Stimulated activated memory B cell treated with anti-CD40 and anti-IgM and Interleukin-4, amounts not matched to agents 10 μg/mL and 1 μg/mL and 100 μg/mL, for 72 hours (primary cell): ENCODE results near the gene HS3ST1.

Experiments used
- ATAC-seq: fragments of 150-1000 bp; cut with Tn5 transposase; 2 replicates; pipeline ENCODE4 v1.10.0; 2021
- H3K27ac Mint-ChIP-seq: one replicate; pipeline ENCODE4 v1.8.0; 2022; ENCODE audit warnings: mild to moderate bottlenecking, mixed read lengths
- H3K27me3 Mint-ChIP-seq: one replicate; pipeline ENCODE4 v1.8.0; 2022; ENCODE audit warnings: mixed read lengths
- H3K36me3 Mint-ChIP-seq: one replicate; pipeline ENCODE4 v1.8.0; 2022; ENCODE audit warnings: mixed read lengths
- H3K4me1 Mint-ChIP-seq: one replicate; pipeline ENCODE4 v1.8.0; 2022; ENCODE audit warnings: mixed read lengths
- H3K4me3 Mint-ChIP-seq: one replicate; pipeline ENCODE4 v1.8.0; 2022; ENCODE audit warnings: mild to moderate bottlenecking, moderate library complexity, mixed read lengths
- H3K9me3 Mint-ChIP-seq: one replicate; pipeline ENCODE4 v1.8.0; 2022; ENCODE audit warnings: mixed read lengths

HS3ST1 gene

DNA sequence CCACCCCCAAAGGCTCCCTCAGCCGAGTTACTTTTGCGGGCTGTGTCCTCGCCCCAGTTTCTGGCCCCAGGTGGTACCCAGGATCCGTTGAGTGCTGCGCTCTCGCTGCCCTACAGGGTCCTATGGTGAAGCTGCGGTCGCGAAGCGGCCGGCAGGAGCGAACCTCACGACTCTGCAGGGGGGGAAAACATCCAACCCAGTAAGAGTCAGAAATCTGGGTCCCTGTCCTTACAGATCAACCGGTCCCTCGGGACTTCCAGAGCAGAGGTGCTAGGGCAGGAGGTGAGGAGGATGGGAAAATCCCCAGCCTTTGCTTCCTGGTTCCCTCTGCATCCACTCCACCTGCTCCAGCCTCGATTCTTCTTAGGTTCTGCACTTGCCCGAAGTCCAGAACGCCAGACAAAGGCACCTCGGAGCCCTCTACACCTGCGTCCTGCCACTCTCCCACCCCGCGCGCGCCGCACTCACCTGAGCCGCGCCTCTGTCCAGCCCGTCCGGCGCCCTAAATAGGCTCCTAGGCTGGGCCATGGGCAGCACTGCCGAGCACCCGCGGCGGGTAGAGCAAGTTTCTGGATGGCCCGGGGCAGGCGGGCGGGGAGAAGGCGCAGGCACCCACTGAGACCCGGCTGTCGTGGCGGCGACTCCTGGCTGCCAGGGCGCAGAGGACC lies at the start of gene HS3ST1:
Gene HS3ST1 (minus strand): TSS at position 664 of the 668 bp plus-strand sequence. CDS start 28,889 bp downstream, outside the sequence.
- Mint-ChIP-seq H3K27ac (peak within 1 kb of the TSS; percentile 87), H3K36me3 (peaks cover 4% of the 10 kb centered on the region), H3K27me3 (no peaks in the 10 kb centered on the region), H3K9me3 (no peaks in the 10 kb centered on the region), H3K4me3 (peak within 1 kb of the TSS; percentile 85), H3K4me1 (peaks cover 49% of the 10 kb centered on the region)
- ATAC-seq, result peak; percentile 78

DNA sequence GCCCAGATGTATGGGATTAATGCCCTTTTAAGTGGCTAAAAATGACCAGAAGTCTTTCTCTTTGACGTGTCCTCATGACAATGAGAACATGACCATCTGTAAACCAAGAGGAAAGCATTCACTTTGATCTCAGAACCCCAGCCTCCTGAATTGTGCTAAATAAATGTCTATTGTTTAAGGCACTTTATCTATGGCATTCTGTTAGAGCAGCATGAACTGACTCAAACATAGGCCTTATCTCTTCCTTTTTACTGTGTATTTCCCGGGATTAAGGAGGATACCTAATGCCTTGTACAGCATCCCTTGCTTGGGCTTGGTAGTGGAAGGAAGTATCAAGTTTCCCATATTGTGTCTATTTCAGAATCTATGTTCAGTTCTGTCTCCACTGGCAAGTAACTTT lies 47.2 kb upstream of the HS3ST1 start:
- ATAC-seq, result no peak
- H3K27me3 Mint-ChIP-seq, result no peaks in the 10 kb centered on the region
- H3K36me3 Mint-ChIP-seq, result no peaks in the 10 kb centered on the region
- H3K9me3 Mint-ChIP-seq, result peaks cover 8% of the 10 kb centered on the region
- no peak overlapping the region for H3K27ac Mint-ChIP-seq
- H3K4me3 Mint-ChIP-seq, result no peak overlapping the region
- H3K4me1 Mint-ChIP-seq, result peaks cover 22% of the 10 kb centered on the region

DNA sequence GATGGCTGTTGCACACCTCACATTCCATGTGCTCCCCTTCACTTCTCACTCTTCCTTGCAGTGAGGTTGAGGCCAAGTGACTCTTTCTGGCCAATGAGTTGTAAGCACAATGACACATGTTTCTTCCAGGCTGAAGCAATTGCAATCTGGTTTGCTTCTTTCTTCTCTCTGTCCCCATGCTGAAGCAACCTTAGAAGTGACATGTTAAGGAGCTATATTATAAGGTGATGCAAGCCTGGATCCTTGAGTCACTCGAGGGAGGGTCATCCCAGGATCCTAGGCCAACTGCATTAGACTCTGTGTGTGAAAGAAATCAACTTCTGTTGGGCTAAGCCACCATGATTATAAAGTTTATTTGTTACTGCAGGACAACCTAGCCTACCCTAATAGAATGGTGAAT lies 45.5 kb upstream of the HS3ST1 start:
- no peak overlapping the region for H3K27ac Mint-ChIP-seq
- no peak overlapping the region for H3K4me3 Mint-ChIP-seq
- H3K9me3 Mint-ChIP-seq, result peaks cover 5% of the 10 kb centered on the region
- no peak for ATAC-seq
- H3K36me3 Mint-ChIP-seq, result no peaks in the 10 kb centered on the region
- H3K27me3 Mint-ChIP-seq, result no peaks in the 10 kb centered on the region
- peaks cover 39% of the 10 kb centered on the region for H3K4me1 Mint-ChIP-seq

DNA sequence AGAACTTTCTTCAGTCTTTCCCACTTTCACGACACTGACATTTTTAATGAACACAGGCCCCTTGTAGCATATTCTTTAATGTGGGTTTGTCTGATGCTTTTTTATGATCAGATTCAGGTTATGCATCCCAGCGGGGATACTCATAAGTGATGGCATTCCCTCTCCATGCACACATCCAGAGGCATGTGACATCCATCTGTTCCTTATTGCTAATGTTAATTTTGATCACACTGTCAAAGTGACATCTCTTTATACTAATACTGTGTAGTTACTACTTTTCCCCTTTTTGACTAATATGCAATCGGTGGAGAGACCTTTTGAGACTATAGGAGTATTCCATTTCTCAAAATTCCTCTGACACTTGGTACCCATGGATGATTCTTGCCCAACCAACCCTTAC lies 43.8 kb upstream of the HS3ST1 start:
- peaks cover 54% of the 10 kb centered on the region for H3K4me1 Mint-ChIP-seq
- ATAC-seq, result no peak
- no peaks in the 10 kb centered on the region for H3K27me3 Mint-ChIP-seq
- peak overlapping the region; percentile 80 for H3K27ac Mint-ChIP-seq
- no peak overlapping the region for H3K4me3 Mint-ChIP-seq
- H3K36me3 Mint-ChIP-seq, result no peaks in the 10 kb centered on the region
- H3K9me3 Mint-ChIP-seq, result peaks cover 3% of the 10 kb centered on the region

DNA sequence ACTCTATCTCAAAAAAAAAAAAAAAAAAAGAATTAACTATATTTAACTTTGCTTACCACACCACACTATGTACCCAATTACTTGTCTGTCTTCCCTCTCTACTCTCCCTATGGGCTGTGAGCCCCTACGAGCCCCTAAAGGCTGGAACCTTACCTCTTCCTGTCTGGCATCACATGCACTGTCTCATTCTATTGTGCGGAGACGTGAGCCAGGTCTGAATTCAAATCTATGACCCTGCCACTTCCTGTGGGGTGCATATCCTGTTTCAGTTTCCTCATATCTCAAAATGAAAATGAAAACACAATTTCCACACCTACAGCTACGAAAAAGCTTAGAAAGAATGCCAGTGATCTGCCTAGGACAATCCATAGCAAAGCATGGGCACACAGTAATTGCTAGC lies 42.9 kb upstream of the HS3ST1 start:
- Mint-ChIP-seq H3K9me3 (peaks cover 3% of the 10 kb centered on the region), H3K27ac (peak overlapping the region; percentile 80), H3K27me3 (no peaks in the 10 kb centered on the region), H3K4me1 (peaks cover 58% of the 10 kb centered on the region), H3K36me3 (no peaks in the 10 kb centered on the region), H3K4me3 (peak overlapping the region; percentile 68)
- ATAC-seq, result peak; percentile 80

DNA sequence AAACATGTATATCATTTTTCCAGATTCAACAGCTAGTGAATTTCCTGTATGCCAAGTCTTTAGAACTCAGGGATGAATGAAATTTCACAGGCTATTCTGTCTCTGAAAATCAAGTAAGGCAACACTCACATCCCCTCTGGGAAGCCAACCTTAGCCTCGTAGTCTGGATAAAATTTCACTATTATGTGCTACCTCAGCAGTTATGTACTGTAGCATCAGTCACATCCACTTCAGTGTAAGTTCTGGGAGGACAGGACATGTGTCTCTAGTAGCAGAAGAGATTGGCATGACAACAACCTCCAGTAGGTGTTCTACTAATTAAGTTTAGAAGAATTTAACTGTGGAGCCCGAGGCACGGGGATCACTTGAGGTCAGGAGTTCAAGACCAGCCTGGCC lies 42.4 kb upstream of the HS3ST1 start:
- Mint-ChIP-seq H3K4me3 (no peak overlapping the region), H3K9me3 (peaks cover 3% of the 10 kb centered on the region), H3K36me3 (no peaks in the 10 kb centered on the region), H3K27ac (peak overlapping the region; percentile 80), H3K4me1 (peaks cover 58% of the 10 kb centered on the region), H3K27me3 (no peaks in the 10 kb centered on the region)
- no peak for ATAC-seq

DNA sequence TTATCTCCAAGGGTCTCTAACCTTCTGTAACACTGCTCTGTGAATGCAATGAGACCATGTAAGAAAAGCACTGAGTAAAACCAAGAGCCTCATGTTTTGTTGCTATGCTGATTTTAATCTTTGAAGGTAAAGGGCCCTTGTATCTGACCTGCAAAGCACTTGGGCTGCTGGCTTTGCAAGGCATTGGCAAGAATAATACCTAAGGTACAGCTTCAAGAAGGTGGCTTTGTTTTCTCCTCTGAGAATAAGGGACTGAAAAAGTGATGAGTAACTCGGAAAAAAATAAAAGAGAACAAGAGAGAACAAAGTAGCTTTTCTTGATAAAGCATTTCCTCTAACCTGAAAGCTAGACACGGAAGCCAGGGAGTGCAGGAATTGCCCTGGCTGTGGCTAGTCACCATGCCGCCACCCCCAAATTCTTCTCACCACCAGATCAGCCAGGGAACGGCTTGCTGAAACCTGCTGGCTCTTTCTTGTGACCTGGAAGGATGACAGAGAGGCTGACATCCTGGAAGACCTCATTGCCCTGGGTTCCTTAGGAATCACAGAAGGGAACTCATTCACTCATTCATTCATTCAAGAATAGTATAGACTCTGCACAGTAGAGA lies 41.8 kb upstream of the HS3ST1 start:
- H3K4me3 Mint-ChIP-seq, result peak overlapping the region; percentile 13
- H3K4me1 Mint-ChIP-seq, result peaks cover 58% of the 10 kb centered on the region
- H3K27ac Mint-ChIP-seq, result peak overlapping the region; percentile 80
- ATAC-seq, result peak; percentile 65
- H3K27me3 Mint-ChIP-seq, result no peaks in the 10 kb centered on the region
- H3K9me3 Mint-ChIP-seq, result peaks cover 3% of the 10 kb centered on the region
- no peaks in the 10 kb centered on the region for H3K36me3 Mint-ChIP-seq

DNA sequence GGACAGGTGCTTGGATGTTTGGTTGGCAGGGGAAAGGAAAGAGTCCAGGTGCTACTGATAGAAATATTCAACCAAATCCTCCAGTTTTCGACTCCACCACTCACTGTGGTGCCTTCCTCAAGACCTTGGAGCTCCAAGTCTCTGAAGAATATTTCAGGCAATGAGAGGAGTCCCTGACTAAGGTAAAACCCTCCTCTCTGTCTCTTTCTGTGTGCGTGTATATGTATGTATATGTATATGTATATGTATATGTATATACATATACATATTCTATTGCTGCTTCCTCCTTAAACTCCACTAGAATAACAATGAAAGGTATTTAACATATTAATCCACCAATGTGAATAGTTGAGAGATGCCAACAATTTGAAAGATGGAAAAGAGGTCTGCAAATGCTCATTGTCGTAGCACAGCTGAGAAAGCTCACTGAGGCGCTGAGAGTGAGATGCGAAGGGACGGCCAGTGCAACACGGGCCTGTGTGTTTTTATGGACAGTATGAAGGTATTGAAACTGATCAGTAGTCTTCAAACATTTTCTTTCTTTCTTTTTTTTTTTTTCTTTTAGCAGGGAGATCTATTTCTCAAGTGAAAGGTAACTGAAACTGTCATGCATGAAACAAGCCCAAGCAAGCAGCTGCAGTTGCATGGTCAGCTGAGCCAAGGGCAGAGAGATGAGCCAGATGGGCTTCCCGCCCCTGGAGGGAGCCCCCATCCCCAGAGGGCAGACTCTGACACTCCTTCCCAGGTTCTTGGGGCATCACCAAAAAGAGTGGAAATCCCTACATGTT lies 41.1 kb upstream of the HS3ST1 start:
- H3K27ac Mint-ChIP-seq, result peak overlapping the region; percentile 80
- no peaks in the 10 kb centered on the region for H3K27me3 Mint-ChIP-seq
- peaks cover 3% of the 10 kb centered on the region for H3K9me3 Mint-ChIP-seq
- peak; percentile 70 for ATAC-seq
- H3K4me3 Mint-ChIP-seq, result no peak overlapping the region
- H3K36me3 Mint-ChIP-seq, result no peaks in the 10 kb centered on the region
- H3K4me1 Mint-ChIP-seq, result peaks cover 58% of the 10 kb centered on the region

DNA sequence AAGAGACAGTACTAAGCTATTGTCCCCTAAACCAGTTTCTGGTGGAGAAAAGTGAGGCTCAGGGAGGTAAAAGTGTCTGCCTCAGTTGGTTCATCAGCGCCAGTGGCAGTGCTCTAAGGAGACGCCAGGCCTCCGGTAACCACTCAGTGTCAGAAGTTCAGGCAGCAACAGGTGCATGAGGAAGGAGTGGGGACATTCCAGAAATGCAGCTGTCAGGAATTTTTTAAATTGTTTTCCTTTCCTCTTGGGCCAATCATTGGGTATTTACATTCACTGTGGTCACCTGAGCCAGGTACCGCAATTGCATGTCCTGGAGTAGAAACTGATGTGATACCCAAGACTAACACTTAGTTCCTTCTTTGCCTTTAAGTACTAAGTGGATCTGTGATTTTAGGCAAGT lies 40.2 kb upstream of the HS3ST1 start:
- Mint-ChIP-seq H3K36me3 (no peaks in the 10 kb centered on the region), H3K27me3 (no peaks in the 10 kb centered on the region), H3K9me3 (peaks cover 3% of the 10 kb centered on the region), H3K27ac (peak overlapping the region; percentile 50), H3K4me3 (no peak overlapping the region), H3K4me1 (peaks cover 58% of the 10 kb centered on the region)
- ATAC-seq, result no peak

DNA sequence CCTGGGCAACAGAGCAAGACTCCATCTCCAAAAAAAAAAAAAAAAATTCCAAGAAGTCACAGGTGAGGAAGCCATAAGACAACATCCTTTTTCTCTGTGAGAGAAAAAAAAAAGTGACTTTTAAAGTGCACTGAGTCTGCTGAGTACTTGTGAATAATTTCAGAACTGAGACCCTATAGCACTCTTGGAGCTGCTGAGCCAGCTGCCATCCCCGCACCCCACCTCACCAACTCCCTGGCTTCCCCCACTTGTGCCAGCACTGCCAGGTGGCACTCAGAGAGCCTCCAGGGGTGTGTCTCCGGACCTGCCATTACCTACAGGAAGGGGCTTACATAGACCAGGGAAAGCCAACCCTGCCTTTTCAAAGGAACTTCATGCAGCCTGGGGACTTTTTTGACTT lies 39.2 kb upstream of the HS3ST1 start:
- H3K27me3 Mint-ChIP-seq, result no peaks in the 10 kb centered on the region
- no peak overlapping the region for H3K4me3 Mint-ChIP-seq
- no peak overlapping the region for H3K27ac Mint-ChIP-seq
- ATAC-seq, result peak; percentile 53
- no peaks in the 10 kb centered on the region for H3K36me3 Mint-ChIP-seq
- peaks cover 3% of the 10 kb centered on the region for H3K9me3 Mint-ChIP-seq
- peaks cover 54% of the 10 kb centered on the region for H3K4me1 Mint-ChIP-seq

DNA sequence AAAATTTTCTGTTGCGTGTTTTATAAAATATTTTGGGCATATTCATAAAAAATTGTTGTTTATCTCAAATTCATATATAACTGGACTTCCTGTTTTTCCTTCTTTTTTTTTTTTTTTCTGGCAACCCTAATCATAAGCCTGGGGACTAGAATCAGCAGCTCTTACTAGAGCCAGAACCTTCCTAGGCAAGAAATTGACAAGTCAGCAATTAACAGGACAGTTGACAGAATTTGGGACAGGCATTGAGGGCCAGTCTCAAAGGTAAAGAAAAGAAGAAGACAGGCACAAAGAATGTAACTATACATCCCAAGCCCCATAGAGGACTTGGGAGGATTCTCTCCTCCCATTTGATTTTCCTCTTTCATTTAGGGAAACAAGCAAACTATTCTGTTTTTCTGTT lies 35.0 kb upstream of the HS3ST1 start:
- no peaks in the 10 kb centered on the region for H3K27me3 Mint-ChIP-seq

DNA sequence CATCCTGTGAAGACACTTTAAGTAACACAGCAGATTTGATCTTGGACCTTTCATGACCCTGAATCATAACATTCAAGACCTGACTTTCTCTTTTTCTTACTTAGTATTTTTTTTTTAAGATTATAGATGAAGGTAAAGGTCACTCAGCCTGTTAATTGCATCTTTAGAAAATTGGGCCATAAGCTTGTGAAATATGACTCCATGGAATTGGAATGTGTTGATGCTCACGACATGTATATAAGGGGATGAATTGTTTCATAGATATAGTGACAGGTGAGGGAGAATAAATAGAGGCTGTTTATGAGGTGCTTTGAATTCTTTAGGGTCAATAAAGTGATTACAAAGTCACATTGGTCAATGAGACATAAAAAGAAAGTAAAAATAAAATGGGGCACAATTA lies 27.7 kb upstream of the HS3ST1 start:
- Mint-ChIP-seq H3K4me1 (peaks cover 19% of the 10 kb centered on the region), H3K9me3 (peaks cover 5% of the 10 kb centered on the region), H3K27me3 (no peaks in the 10 kb centered on the region), H3K36me3 (peaks cover 13% of the 10 kb centered on the region), H3K27ac (no peak overlapping the region), H3K4me3 (no peak overlapping the region)
- ATAC-seq, result no peak

More for the DNA sequence above, 35.0 kb upstream of the HS3ST1 start:
- peaks cover 15% of the 10 kb centered on the region for H3K4me1 Mint-ChIP-seq
- H3K4me3 Mint-ChIP-seq, result no peak overlapping the region
- no peak overlapping the region for H3K27ac Mint-ChIP-seq
- peaks cover 7% of the 10 kb centered on the region for H3K36me3 Mint-ChIP-seq
- peaks cover 8% of the 10 kb centered on the region for H3K9me3 Mint-ChIP-seq
- ATAC-seq, result no peak

DNA sequence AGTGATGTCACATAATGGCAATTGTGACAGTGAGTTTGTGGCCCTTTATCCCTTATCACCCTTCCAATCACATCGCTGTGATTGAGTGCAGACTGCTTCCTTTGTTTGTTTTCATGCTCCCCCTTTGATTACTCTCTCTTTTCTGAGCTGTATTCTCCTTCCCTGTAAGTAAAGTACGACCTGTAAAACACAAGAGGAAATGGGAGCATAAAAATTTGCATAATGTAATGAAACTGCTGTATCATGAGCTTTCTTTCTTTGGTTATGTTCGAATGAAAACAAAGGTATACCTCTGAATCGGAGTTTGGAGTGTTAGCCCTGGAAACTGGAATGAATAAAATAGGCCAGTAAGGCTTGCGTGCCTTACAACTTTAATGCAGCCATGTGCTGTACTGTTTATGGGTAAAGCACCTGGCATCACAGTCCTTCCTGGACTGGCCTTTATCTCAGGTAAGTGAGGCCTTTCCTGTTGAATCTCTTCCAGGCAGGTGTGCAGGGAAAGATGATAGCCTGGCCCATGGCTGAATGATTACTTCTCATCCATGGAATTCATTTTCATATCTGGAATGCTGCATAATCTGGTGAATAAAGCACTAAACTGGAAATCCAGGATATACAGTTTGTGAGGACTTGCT lies 26.6 kb upstream of the HS3ST1 start:
- Mint-ChIP-seq H3K27me3 (no peaks in the 10 kb centered on the region), H3K4me1 (peaks cover 19% of the 10 kb centered on the region), H3K36me3 (peaks cover 12% of the 10 kb centered on the region), H3K27ac (no peak overlapping the region), H3K9me3 (peaks cover 2% of the 10 kb centered on the region), H3K4me3 (no peak overlapping the region)
- ATAC-seq, result no peak

DNA sequence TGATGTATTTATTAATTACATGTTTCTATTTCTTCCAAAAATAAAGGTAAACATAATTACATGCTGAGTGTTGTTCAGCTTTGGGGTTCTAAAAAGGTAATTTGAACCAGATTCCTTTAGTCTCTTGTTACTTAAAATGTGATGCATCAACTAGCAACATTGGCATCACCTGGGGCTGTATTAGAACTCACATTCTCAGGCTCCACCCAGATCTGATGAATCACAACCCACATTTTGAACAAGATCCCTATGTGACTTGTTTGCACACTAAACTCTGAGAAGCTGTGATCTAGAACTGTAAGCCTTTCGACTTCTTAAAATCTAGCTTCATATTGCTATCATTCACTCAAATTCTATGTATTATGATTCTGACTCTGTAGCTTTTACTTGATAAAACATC lies 23.0 kb upstream of the HS3ST1 start:
- Mint-ChIP-seq H3K27me3 (no peaks in the 10 kb centered on the region), H3K9me3 (no peaks in the 10 kb centered on the region), H3K27ac (no peak overlapping the region), H3K36me3 (no peaks in the 10 kb centered on the region), H3K4me1 (peaks cover 19% of the 10 kb centered on the region), H3K4me3 (no peak overlapping the region)
- ATAC-seq, result no peak

DNA sequence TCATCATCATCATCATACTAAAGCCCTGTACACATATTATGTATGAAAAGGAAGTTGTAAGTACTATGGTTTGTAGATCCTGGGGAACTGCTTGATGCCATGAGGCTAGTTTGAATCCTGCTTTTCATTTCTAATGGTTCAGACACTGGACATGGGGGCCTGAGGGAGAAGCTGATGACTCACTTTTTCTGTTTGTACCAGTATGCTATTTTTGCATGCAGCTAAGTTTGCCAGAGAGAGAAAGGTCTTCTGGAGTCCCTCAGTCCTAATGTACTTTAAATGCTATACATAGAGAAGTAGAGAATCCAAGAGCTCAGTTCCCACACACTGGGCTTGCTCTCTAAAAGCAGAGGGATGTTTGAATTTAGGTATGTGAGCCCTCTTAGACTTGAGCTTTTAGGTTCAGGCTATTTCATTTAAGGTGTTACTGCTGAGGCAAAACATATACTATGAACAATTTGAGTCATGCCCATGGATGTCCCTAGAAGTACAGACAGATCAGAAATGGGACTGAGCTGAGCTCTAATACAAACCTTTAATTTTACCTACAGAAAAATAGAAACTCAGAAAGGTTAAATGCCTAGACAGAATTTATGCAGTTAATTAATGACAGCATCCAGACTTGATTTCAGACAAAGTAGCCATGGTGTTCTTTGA lies 17.6 kb upstream of the HS3ST1 start:
- no peak overlapping the region for H3K27ac Mint-ChIP-seq
- H3K9me3 Mint-ChIP-seq, result no peaks in the 10 kb centered on the region
- no peak overlapping the region for H3K4me3 Mint-ChIP-seq
- ATAC-seq, result no peak
- H3K27me3 Mint-ChIP-seq, result no peaks in the 10 kb centered on the region
- H3K4me1 Mint-ChIP-seq, result no peaks in the 10 kb centered on the region
- peaks cover 5% of the 10 kb centered on the region for H3K36me3 Mint-ChIP-seq
